ENCODE results near the gene LRBA. TPM values are rescaled to one million over a fixed set of nuclear protein-coding genes. Genes with fewer than 3 reads are reported as not detected.

Gene LRBA
- total RNA-seq, 1 experiment from 2014 or later = 55.3 TPM

DNA sequence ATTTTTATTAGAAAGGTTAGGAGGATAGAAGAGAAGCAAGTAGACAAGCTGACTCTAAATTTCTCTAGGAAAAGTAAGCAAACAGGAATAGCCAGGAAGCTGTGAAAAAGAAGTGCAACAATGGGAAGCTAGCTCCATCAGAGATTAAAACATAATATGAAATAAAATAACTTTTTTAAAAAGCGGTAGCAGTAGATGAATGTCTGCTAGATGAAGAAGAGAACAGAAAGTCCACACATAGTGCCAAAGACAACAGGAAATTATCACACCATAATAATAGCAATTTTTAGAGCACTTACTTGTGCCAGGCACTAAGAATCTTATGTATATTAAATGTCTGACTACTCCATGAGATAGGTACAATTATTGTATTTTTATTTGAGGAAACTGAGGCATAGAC is 53.5 kb downstream of the LRBA start:
- peaks cover 3% of the 10 kb centered on the region; the same call in 1 of the 2 replicates for H3K79me2 ChIP-seq (ENCODE audit: insufficient read depth, low read length)
- peaks cover 37 to 52% (median 41%) of the 10 kb centered on the region in 3 experiments for H3K36me3 Mint-ChIP-seq (ENCODE audit: insufficient read depth in 1 of 3, low read depth in 3 of 3)
- H3T11ph ChIP-seq (ENCODE audit: low read length) = no peak overlapping the region

More for the DNA sequence above, 53.5 kb downstream of the LRBA start:
- Histone ChIP-seq H2BK15ac (ENCODE audit: low read depth, low read length) (no peak overlapping the region), H3K27ac (ENCODE audit: insufficient read length, low read depth, low read length) (no peak overlapping the region), H3K14ac (ENCODE audit: insufficient read depth, low read length) (no peak overlapping the region), H3K4me1 (ENCODE audit: insufficient read depth, low read length) (no peaks in the 10 kb centered on the region), H3K9me3 (ENCODE audit: control insufficient read depth, low read depth, low read length) (peaks cover 23% of the 10 kb centered on the region), H4K91ac (ENCODE audit: insufficient read length, low read depth, low read length) (no peak overlapping the region), H3K79me1 (ENCODE audit: insufficient read depth, low read depth, low read length, poor library complexity, severe bottlenecking) (peaks cover 3% of the 10 kb centered on the region), H2BK12ac (ENCODE audit: insufficient read length, low read depth, low read length) (no peak overlapping the region), H4K5ac (ENCODE audit: insufficient read length, low read depth, low read length) (no peak overlapping the region), H3K27me3 (ENCODE audit: insufficient read depth, low read length) (no peaks in the 10 kb centered on the region), H3K18ac (ENCODE audit: insufficient read length, low read depth, low read length) (no peak overlapping the region), H3K4ac (ENCODE audit: low read depth, low read length) (no peak overlapping the region), H3K23ac (ENCODE audit: insufficient read length, low read depth, low read length) (no peak overlapping the region), H2AK5ac (ENCODE audit: insufficient read length, low read length) (no peak overlapping the region), H3K23me2 (ENCODE audit: insufficient read length, low read depth, low read length, poor library complexity, severe bottlenecking) (no peaks in the 10 kb centered on the region), H4K20me1 (ENCODE audit: control insufficient read depth, insufficient read depth, insufficient read length) (no peaks in the 10 kb centered on the region), H3K56ac (ENCODE audit: insufficient read length, low read depth, low read length) (no peak overlapping the region), H3K4me2 (ENCODE audit: insufficient read depth, insufficient read length, low read length) (no peak overlapping the region), H4K8ac (replicated peaks; ENCODE audit: insufficient read length, low read depth, low read length) (no peak overlapping the region), H3K9ac (ENCODE audit: extremely low read depth, insufficient read length, low read length) (no peak overlapping the region), H2BK120ac (ENCODE audit: low read depth, low read length, poor library complexity, severe bottlenecking) (no peak overlapping the region), H2BK20ac (ENCODE audit: low read depth, low read length, poor library complexity, severe bottlenecking) (no peak overlapping the region), H2BK5ac (ENCODE audit: insufficient read length, low read length) (no peak overlapping the region), H2AFZ (ENCODE audit: low read length) (no peak overlapping the region)
- Mint-ChIP-seq H3K27ac (no peak overlapping the region), H3K27me3 (ENCODE audit: low read depth) (no peaks in the 10 kb centered on the region), H3K4me3 (no peak overlapping the region), H3K4me1 (peaks cover 0 to 4% of the 10 kb centered on the region in 2 experiments; a peak in 1 of 4 replicates), H3K9me3 (peaks cover 32 to 42% of the 10 kb centered on the region in 2 experiments)
- DNase-seq = no peak
- TF ChIP-seq CTCF (conservative IDR thresholded peaks at IDR 0.05) = no peak
- WGBS (ENCODE audit: extremely low coverage, insufficient read length, low lambda C conversion rate) = no CpG with 5 or more reads among the region's 1 CpG
